Astrocyte of the spinal cord (primary cell): ENCODE data around the gene C9orf50.

Experiments used
- DNase-seq: peaks from one replicate; pipeline ENCODE4 v3.0.0; 2011; ENCODE audit warnings: low read depth, low spot score
- H3K4me3 ChIP-seq: 2 replicates; pipeline ENCODE4 v1.5.1; 2011; ENCODE audit warnings: low read depth, mild to moderate bottlenecking, low read length, moderate library complexity
- CTCF ChIP-seq: IDR thresholded peaks from 2 replicates; pipeline ENCODE4 v1.5.1; 2012; ENCODE audit warnings: low read depth, mild to moderate bottlenecking, low read length, inconsistent platforms
- in situ Hi-C: cut with HindIII; loops from 2 replicates; pipeline ENCODE4 v1.10.0; 2017; ENCODE audit warnings: low sequenced_read_pairs

The C9orf50 gene

GRCh38 chr9:129655154-129655553 lies 34.3 kb upstream of the C9orf50 start:
- H3K4me3 ChIP-seq = no peak overlapping the region
- no peak for DNase-seq
- in situ Hi-C loops = no loop called here

GRCh38 chr9:129654554-129655040 lies 33.7 kb upstream of the C9orf50 start:
- in situ Hi-C loops = no loop called here
- no peak for DNase-seq
- no peak overlapping the region for H3K4me3 ChIP-seq
- no peak for TF ChIP-seq CTCF

More at GRCh38 chr9:129655154-129655553, 34.3 kb upstream of the C9orf50 start:
- no peak for TF ChIP-seq CTCF

- DNase-seq = no peak
- in situ Hi-C loops = no loop called here
- no peak for TF ChIP-seq CTCF
- no peak overlapping the region for H3K4me3 ChIP-seq
Measured at GRCh38 chr9:129653823-129654553, 33.1 kb upstream of the C9orf50 start.

DNA sequence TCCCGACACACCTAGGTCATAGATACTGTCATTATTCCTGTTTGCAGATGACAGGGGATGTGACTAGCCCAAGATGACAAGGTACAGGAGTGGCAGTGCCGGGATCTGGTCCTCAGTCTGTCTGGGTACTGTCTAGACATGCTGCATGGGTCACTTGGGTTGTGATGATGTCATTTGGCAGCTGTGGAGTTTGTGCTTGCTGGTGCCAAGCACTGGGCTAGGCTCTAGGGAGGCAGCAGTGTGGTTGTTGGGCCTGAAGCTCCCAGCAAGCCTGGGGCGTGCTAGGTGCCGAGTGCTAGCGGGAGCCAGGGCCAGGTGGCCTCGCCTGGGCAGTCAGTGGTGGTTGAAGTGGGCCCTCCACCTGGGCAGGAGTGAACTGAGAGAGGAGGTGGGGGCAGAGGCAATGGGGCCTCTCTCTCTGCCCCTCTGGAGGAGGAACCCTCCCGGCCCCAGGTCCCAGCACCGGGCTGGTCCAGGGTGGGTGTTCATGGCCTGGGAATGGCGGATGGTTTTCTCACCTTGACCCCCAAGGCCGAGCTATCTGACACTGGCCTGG lies 29.9 kb upstream of the C9orf50 start:
- TF ChIP-seq CTCF = no peak
- H3K4me3 ChIP-seq = no peak overlapping the region
- in situ Hi-C loops = no loop called here
- DNase-seq = no peak

DNA sequence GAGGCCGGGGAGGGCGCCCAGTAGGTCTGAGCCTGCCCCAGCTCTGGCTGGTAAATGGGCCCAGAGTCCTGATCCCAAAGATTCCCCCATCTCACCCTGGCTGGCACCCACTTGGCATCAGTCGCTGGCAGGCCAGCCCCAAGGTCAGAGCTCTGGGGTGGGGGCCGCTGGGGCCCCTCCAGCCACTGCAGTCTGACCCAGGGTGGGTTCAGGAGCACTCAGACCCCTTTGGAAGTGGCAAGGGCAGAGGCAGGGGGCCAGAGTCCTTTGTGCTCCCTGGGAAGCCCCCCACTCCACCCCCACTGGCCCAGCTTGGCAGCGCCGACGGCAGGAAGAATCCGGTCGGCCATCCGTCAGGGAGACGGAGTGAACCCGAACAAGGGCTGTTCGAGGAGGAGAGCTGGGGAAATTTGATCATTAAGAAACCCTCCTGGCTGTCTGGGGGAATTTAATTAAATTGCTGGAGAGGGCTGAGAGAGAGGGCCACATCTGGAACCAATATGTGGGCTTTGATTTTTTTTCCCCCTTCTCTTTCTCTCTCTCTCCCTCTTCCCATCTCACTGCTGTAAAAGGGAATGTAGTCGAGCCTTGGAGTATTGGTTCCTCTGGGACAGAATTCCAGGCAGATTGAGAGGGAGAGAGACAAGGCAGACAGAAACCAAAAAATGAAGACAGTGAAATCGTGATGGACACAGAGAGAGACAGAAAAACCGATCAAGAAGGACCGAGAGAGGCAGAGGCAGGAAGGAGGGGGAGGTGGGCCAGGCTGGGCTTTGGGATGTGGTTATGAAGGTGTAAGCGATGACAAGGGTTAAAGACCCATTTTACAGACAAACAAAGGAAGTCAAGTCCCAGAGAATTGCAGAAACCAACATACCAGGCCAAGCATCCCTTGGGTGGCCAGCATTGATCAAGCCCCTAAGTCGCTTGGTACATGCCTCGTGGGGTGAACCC lies 29.1 kb upstream of the C9orf50 start:
- no peak overlapping the region for H3K4me3 ChIP-seq
- no peak for TF ChIP-seq CTCF
- in situ Hi-C loops = no loop called here
- no peak for DNase-seq

GRCh38 chr9:129648764-129649115 lies 27.8 kb upstream of the C9orf50 start:
- TF ChIP-seq CTCF = no peak
- in situ Hi-C loops = no loop called here
- no peak overlapping the region for H3K4me3 ChIP-seq
- DNase-seq = no peak
